OCI-LY3 (cell line): ENCODE measurements around the gene CTAG1A.
"Not testable (repeated sequence)": the region's sequence is repeated elsewhere in the genome, so short reads cannot be mapped to it uniquely, and the experiment has no call there.

Experiments
- EZH2phosphoT487 ChIP-seq: fragments of 200-600 bp; shearing (Covaris generic); IDR thresholded peaks from 2 replicates; pipeline ENCODE4 v1.6.1; 2018; ENCODE audit warnings: antibody characterized with exemption, mixed run types, low read depth
- TF ChIP-seq, protein P1 (sequence below): fragments of 200-600, 300-600 bp; sonication (generic); IDR thresholded peaks from 2 replicates; pipeline ENCODE4 v1.5.1; 2014; ENCODE audit warnings: antibody characterized with exemption, low read length, low read depth

DNA sequence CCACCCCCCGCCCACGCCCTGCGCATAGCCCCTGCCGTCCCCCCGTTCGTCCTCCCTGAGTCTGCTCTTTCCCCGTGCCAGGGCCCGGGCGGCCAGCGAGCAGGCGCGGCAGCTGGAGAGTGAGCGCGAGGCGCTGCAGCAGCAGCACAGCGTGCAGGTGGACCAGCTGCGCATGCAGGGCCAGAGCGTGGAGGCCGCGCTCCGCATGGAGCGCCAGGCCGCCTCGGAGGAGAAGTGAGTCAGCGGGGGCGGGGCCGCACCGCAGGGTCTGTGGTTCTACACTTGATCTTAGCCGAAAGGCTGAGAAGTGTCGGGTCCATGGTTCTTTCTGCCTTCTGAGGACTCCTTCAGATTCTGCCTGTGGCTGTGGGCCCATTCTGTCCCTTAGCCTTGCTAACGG, 24.6 kb upstream of the CTAG1A start:
- TF ChIP-seq, protein P1, sequence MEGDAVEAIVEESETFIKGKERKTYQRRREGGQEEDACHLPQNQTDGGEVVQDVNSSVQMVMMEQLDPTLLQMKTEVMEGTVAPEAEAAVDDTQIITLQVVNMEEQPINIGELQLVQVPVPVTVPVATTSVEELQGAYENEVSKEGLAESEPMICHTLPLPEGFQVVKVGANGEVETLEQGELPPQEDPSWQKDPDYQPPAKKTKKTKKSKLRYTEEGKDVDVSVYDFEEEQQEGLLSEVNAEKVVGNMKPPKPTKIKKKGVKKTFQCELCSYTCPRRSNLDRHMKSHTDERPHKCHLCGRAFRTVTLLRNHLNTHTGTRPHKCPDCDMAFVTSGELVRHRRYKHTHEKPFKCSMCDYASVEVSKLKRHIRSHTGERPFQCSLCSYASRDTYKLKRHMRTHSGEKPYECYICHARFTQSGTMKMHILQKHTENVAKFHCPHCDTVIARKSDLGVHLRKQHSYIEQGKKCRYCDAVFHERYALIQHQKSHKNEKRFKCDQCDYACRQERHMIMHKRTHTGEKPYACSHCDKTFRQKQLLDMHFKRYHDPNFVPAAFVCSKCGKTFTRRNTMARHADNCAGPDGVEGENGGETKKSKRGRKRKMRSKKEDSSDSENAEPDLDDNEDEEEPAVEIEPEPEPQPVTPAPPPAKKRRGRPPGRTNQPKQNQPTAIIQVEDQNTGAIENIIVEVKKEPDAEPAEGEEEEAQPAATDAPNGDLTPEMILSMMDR: not testable (repeated sequence)
- not testable (repeated sequence) for TF ChIP-seq EZH2phosphoT487
